Stimulated activated CD8-positive, alpha-beta memory T cell treated with anti-CD3 and anti-CD28 coated beads, Interleukin-7, amount 100 ng/mL, for 24 hours (primary cell): Measurements from ENCODE around the gene ROBO4.

Experiments used
- DNase-seq: peaks from one replicate; pipeline ENCODE4 v3.0.0-alpha.2; 2020; ENCODE audit warnings: low read depth

Gene ROBO4

GRCh38 chr11:124872741-124873140, 24.9 kb downstream of the ROBO4 start:
- no peak for DNase-seq

- no peak for DNase-seq
These were observed 25.4 kb downstream of the ROBO4 start for GRCh38 chr11:124872280-124872679.

GRCh38 chr11:124870430-124870829, 27.2 kb downstream of the ROBO4 start:
- no peak for DNase-seq

GRCh38 chr11:124869856-124870387, 27.7 kb downstream of the ROBO4 start:
- no peak for DNase-seq

GRCh38 chr11:124869331-124869730, 28.3 kb downstream of the ROBO4 start:
- DNase-seq, result no peak

GRCh38 chr11:124868331-124869274, 29.1 kb downstream of the ROBO4 start:
- no peak for DNase-seq

- no peak for DNase-seq
These were observed 30.0 kb downstream of the ROBO4 start for GRCh38 chr11:124867700-124868099.

- DNase-seq, result no peak
These were observed 31.5 kb downstream of the ROBO4 start for GRCh38 chr11:124865902-124866851.

GRCh38 chr11:124865181-124865901, 32.3 kb downstream of the ROBO4 start, which contains the start of gene ROBO3:
Gene ROBO3 (plus strand): TSS chr11:124865432. CDS start chr11:124865578, 146 bp downstream.
- no peak for DNase-seq

- no peak for DNase-seq
These were observed 32.8 kb downstream of the ROBO4 start for GRCh38 chr11:124864892-124865180.

GRCh38 chr11:124864176-124864891, 33.3 kb downstream of the ROBO4 start:
- DNase-seq, result no peak

GRCh38 chr11:124863826-124864165, 33.9 kb downstream of the ROBO4 start:
- no peak for DNase-seq

- DNase-seq, result no peak
These were observed 34.4 kb downstream of the ROBO4 start for GRCh38 chr11:124863137-124863825.

- DNase-seq, result no peak
These were observed 36.0 kb downstream of the ROBO4 start for GRCh38 chr11:124861670-124862069.

GRCh38 chr11:124859171-124859570, 38.5 kb downstream of the ROBO4 start:
- DNase-seq, result no peak

GRCh38 chr11:124846070-124846673, 51.5 kb downstream of the ROBO4 start:
- DNase-seq, result no peak

- no peak for DNase-seq
These were observed 53.0 kb downstream of the ROBO4 start for GRCh38 chr11:124844664-124845079.

GRCh38 chr11:124843616-124843910, 54.1 kb downstream of the ROBO4 start:
- no peak for DNase-seq

GRCh38 chr11:124842305-124842704, 55.4 kb downstream of the ROBO4 start:
- no peak for DNase-seq

- no peak for DNase-seq
These were observed 55.8 kb downstream of the ROBO4 start for GRCh38 chr11:124841840-124842239.
